ENCODE data around the gene ARHGAP40. TPM values are rescaled to one million over a fixed set of nuclear protein-coding genes. Genes with fewer than 3 reads are reported as not detected.

Gene ARHGAP40
- total and polyA plus RNA-seq, 9 of the 15 experiments (the other 6 are each of a cell fraction or from before 2014, with no cell fraction given): not detected

GRCh38 chr20:38645980-38646858 lies 44.6 kb downstream of the ARHGAP40 start (continued):
- TF ChIP-seq MYC (IDR thresholded peaks at IDR 0.05; ENCODE audit: low read depth, low read length): peak; percentile 78
- no peak for TF ChIP-seq MYC (CRISPR knock-in tag; IDR thresholded peaks at IDR 0.05; ENCODE audit: borderline replicate concordance, low read depth)
- TF ChIP-seq NR4A1 (CRISPR knock-in tag; IDR thresholded peaks at IDR 0.05): no peak
- TF ChIP-seq NR4A1 (tag; IDR thresholded peaks at IDR 0.05): no peak
- no peak for TF ChIP-seq IRF9 (tag; IDR thresholded peaks at IDR 0.05)
- no peak for TF ChIP-seq HOXB6 (CRISPR knock-in tag; IDR thresholded peaks at IDR 0.05; ENCODE audit: borderline replicate concordance)
- no peak for TF ChIP-seq KDM1A (IDR thresholded peaks at IDR 0.05)
- TF ChIP-seq KDM4B (IDR thresholded peaks at IDR 0.05; ENCODE audit: borderline replicate concordance in 2 of 2, low read depth in 1 of 2): no peak; a peak in 1 of 4 replicates
- no peak for TF ChIP-seq ASH1L (IDR thresholded peaks at IDR 0.05; ENCODE audit: borderline replicate concordance, low read depth, partially characterized antibody)
- TF ChIP-seq ATF1 (CRISPR knock-in tag; IDR thresholded peaks at IDR 0.05): no peak
- TF ChIP-seq ATF1 (tag; IDR thresholded peaks at IDR 0.05): peak; percentile 53
- TF ChIP-seq MED1 (CRISPR knock-in tag; IDR thresholded peaks at IDR 0.05; ENCODE audit: borderline replicate concordance): no peak
- TF ChIP-seq POLR3G (IDR thresholded peaks at IDR 0.05; ENCODE audit: extremely low read depth, insufficient read length, insufficient replicate concordance): no peak
- no peak for TF ChIP-seq NFIC (IDR thresholded peaks at IDR 0.05)
- TF ChIP-seq EGR1 (conservative IDR thresholded peaks at IDR 0.05): 0 out of 2 replicates have a peak, but pooled peaks have one; percentile 13
- TF ChIP-seq ZNF592 (IDR thresholded peaks at IDR 0.05): no peak
- peak; percentile 80 for TF ChIP-seq DEAF1 (CRISPR knock-in tag; IDR thresholded peaks at IDR 0.05)
- no peak for TF ChIP-seq GTF3C2 (IDR thresholded peaks at IDR 0.05; ENCODE audit: borderline replicate concordance, extremely low read depth, insufficient read length)

Data from K562 (cell line).